Lung (tissue), 12 donors: Measurements from ENCODE around the gene NCOA1. TPM values are rescaled to one million over a fixed set of nuclear protein-coding genes. Genes with fewer than 3 reads are reported as not detected.
"Not testable (repeated sequence)": the region's sequence is repeated elsewhere in the genome, so short reads cannot be mapped to it uniquely, and the experiment has no call there.

Experiments used
- ATAC-seq: fragments of 200-7000 bp; cut with Tn5 transposase; one replicate; pipeline ENCODE4 v1.9.1; 2020; ENCODE audit warnings: moderate number of reproducible peaks; ENCODE audit not compliant: insufficient read depth, low FRiP score
- DNase-seq, 3 donors: peaks; one replicate each; pipeline ENCODE4 v3.0.0-alpha.2; 2013 to 2017
- H3K27ac ChIP-seq, 2 donors: one replicate each; pipeline ENCODE4 v1.5.1; 2013; ENCODE audit warnings: mild to moderate bottlenecking in 2 of 2, moderate library complexity in 2 of 2, control low read depth in 1 of 2, inconsistent platforms in 1 of 2, low read depth in 1 of 2, low read length in 1 of 2
- H3K27me3 ChIP-seq, 3 donors: one replicate each; pipeline ENCODE4 v1.5.1; 2013; ENCODE audit warnings: low read length in 2 of 3; ENCODE audit not compliant: control insufficient read depth in 3 of 3, insufficient read depth in 3 of 3
- H3K36me3 ChIP-seq, 4 donors: one replicate each; pipeline ENCODE4 v1.5.1; 2013; ENCODE audit warnings: low read length in 4 of 4, mild to moderate bottlenecking in 1 of 4, moderate library complexity in 1 of 4; ENCODE audit not compliant: control insufficient read depth in 4 of 4, insufficient read depth in 4 of 4
- H3K4me1 ChIP-seq, 5 donors: one replicate each; pipeline ENCODE4 v1.5.1; 2013; ENCODE audit warnings: low read length in 5 of 5, mild to moderate bottlenecking in 2 of 5, moderate library complexity in 1 of 5; ENCODE audit not compliant: control insufficient read depth in 5 of 5, insufficient read depth in 5 of 5
- H3K4me3 ChIP-seq: one replicate; pipeline ENCODE4 v1.5.1; 2013; ENCODE audit warnings: mild to moderate bottlenecking, control low read depth, moderate library complexity
- H3K9ac ChIP-seq, 2 donors: one replicate each; pipeline ENCODE4 v1.5.1; 2013; ENCODE audit warnings: low read length in 2 of 2, control low read depth in 1 of 2; ENCODE audit not compliant: insufficient read depth in 1 of 2
- H3K9me3 ChIP-seq, 4 donors: one replicate each; pipeline ENCODE4 v1.5.1; 2013; ENCODE audit warnings: low read length in 3 of 4, mild to moderate bottlenecking in 1 of 4, moderate library complexity in 1 of 4; ENCODE audit not compliant: control insufficient read depth in 4 of 4, insufficient read depth in 3 of 4
- WGBS, 2 donors: extraction: QIAGEN DNeasy Blood & Tissue Kit; methylation state at CpG; one replicate each; pipeline ENCODE4 v1.1.7; 2013; 5-methylcytosine and 5-hydroxymethylcytosine counted together
- polyA plus RNA-seq, 2 donors: library from polyadenylated mRNA; stranded (reverse); fragments of 200-250 nt; gene quantifications; one replicate each; pipeline ENCODE4 v1.2.1, GENCODE V29; 2013
- total RNA-seq, 2 donors: library from RNA; depleted of rRNA in 1 of 2; stranded (reverse); fragments of >200 nt in 1 of 2; gene quantifications; one replicate each; pipeline ENCODE4 v1.2.1, GENCODE V29; 2014 to 2021
- TF ChIP-seq, protein P1 (sequence below): IDR thresholded peaks from 2 replicates; pipeline ENCODE4 v1.5.1; 2012; ENCODE audit warnings: mild to moderate bottlenecking; ENCODE audit errors: control extremely low read depth, extremely low read depth
- donor health status: control.
- donor health status: control.
- donor health status: Bipolar disorder and iron deficiency.
- donor health status: healthy.
- donor health status: DM: yes; HTN: yes; CAD: no.

Gene NCOA1
- total and polyA plus RNA-seq, 4 donors: 8.3 to 123 (median 27.3) TPM

DNA sequence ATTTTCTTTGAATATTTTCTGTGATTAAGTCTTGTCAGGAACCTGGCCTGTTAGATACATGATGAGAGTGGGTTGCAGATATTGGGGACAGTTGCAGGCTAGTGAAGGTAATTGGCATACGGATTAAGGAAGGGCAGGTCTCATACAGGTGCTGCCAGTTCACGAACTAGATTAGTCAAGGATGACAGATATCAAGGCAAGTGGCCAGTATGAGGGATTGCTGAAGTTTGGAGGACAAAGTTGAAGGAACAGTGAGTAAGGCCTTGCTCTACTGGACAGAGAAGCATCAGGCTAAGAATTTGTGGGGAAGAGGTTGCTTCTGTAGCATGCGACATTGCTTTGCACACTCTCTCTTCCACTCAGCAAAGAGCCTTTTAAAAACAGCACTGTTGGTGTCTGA, 12.8 kb upstream of the NCOA1 start:
- Histone ChIP-seq H3K27ac (no peak overlapping the region), H3K9me3 (no peaks in the 10 kb centered on the region), H3K36me3 (no peaks in the 10 kb centered on the region), H3K27me3 (no peaks in the 10 kb centered on the region), H3K4me1 (peaks cover 0 to 6% (median 2%) of the 10 kb centered on the region in 5 donors), H3K9ac (no peak overlapping the region), H3K4me3 (no peak overlapping the region)
- no peak for DNase-seq
- 92 to 94% methylated on average over 3 of the region's 3 CpGs for WGBS, 2 donors
- TF ChIP-seq, protein P1, sequence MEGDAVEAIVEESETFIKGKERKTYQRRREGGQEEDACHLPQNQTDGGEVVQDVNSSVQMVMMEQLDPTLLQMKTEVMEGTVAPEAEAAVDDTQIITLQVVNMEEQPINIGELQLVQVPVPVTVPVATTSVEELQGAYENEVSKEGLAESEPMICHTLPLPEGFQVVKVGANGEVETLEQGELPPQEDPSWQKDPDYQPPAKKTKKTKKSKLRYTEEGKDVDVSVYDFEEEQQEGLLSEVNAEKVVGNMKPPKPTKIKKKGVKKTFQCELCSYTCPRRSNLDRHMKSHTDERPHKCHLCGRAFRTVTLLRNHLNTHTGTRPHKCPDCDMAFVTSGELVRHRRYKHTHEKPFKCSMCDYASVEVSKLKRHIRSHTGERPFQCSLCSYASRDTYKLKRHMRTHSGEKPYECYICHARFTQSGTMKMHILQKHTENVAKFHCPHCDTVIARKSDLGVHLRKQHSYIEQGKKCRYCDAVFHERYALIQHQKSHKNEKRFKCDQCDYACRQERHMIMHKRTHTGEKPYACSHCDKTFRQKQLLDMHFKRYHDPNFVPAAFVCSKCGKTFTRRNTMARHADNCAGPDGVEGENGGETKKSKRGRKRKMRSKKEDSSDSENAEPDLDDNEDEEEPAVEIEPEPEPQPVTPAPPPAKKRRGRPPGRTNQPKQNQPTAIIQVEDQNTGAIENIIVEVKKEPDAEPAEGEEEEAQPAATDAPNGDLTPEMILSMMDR: no peak
- ATAC-seq: no peak

DNA sequence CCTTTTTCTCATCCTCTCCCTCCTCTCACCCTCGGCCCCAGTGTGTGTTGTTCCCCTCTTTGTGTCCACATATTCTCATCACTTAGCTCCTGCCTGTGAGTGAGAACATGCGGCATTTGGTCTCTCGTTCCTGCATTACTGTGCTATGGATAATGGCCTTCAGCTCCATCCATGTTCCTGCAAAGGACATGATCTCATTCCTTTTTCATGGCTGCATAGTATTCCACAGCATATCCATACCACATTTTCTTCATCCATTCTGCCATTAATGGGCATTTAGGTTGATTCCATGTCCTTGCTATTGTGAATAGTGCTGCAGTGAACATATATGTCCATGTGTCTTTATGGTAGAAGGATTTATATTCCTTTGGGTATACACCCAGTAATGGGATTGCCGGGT, 10.8 kb upstream of the NCOA1 start:
- Histone ChIP-seq H3K9me3 (no peaks in the 10 kb centered on the region), H3K4me3 (no peak overlapping the region), H3K9ac (no peak overlapping the region), H3K27ac (no peak overlapping the region), H3K27me3 (no peaks in the 10 kb centered on the region), H3K4me1 (peaks cover 0 to 6% (median 2%) of the 10 kb centered on the region in 5 donors), H3K36me3 (no peaks in the 10 kb centered on the region)
- 92 to 95% methylated on average over 4 of the region's 4 CpGs for WGBS, 2 donors
- DNase-seq (no peak), ATAC-seq (no peak)
- TF ChIP-seq, protein P1: no peak

DNA sequence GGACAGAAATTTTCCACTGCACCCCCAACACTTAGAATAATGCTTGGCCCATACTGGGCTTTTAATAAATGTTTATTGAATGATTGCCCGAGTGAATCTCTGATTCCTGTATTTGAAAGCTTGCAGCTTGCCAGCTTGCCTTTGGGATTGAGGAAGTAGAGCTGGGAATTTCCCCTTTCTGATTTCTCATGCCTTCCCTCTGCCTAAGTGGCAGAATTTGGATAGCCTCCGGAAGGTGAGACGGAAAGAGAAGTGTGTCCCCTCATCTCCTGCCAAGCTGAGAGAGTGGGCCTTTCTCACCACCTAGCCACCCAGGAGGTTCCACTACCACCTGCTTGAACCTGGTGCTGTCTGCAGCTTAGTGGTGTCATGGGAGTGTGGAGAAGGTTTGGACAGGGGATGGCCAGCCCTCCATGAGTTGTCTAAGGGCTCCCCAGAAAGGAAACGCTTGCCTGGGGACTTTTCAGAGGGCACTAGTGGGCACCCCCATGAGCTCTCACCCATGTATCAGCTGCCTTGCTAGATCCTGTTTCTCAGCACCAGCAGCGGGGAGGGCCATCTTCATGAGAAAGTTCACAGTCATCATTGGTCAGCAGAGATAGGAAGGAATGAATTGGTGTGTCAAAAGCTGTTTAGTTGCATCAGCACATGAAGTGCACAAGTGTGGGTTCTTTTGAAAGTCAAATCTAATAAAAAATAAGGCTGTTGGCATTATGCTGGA, 8.6 kb upstream of the NCOA1 start:
- Histone ChIP-seq H3K4me1 (peaks cover 0 to 6% (median 2%) of the 10 kb centered on the region in 5 donors), H3K36me3 (no peaks in the 10 kb centered on the region), H3K4me3 (no peak overlapping the region), H3K27ac (peak overlapping the region in 1 of 2 donors; percentile 37), H3K27me3 (no peaks in the 10 kb centered on the region), H3K9ac (no peak overlapping the region), H3K9me3 (no peaks in the 10 kb centered on the region)
- DNase-seq: peak in 2 of 3 donors; percentile 36 to 45
- TF ChIP-seq, protein P1: no peak
- ATAC-seq: peak; percentile 76
- WGBS, 2 donors: 34 to 35% methylated on average over 5 of the region's 5 CpGs

DNA sequence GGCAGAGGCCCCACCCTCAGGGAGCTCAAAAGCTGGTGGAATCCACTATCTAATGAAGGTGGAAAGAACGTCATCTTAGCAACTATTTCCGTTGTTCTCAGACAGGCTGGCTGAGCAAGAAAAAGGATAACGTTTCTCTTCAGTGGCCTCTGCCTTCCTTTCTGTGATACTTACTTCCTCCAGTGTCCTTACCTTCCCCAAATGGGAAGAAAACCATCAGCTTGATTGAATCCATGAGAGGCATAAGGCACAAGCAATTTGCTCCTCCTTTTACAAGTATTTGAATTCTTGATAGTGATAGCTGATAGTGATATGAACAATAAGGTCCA, 8.1 kb upstream of the NCOA1 start:
- H3K9me3 ChIP-seq: no peaks in the 10 kb centered on the region
- no peak overlapping the region for H3K4me3 ChIP-seq
- peaks cover 0 to 6% (median 2%) of the 10 kb centered on the region in 5 donors for H3K4me1 ChIP-seq
- no peak for ATAC-seq
- 30 to 56% methylated on average over 3 of the region's 3 CpGs for WGBS, 2 donors
- TF ChIP-seq, protein P1: no peak
- no peaks in the 10 kb centered on the region for H3K27me3 ChIP-seq
- no peak for DNase-seq
- no peaks in the 10 kb centered on the region for H3K36me3 ChIP-seq
- H3K27ac ChIP-seq: no peak overlapping the region
- H3K9ac ChIP-seq: no peak overlapping the region

DNA sequence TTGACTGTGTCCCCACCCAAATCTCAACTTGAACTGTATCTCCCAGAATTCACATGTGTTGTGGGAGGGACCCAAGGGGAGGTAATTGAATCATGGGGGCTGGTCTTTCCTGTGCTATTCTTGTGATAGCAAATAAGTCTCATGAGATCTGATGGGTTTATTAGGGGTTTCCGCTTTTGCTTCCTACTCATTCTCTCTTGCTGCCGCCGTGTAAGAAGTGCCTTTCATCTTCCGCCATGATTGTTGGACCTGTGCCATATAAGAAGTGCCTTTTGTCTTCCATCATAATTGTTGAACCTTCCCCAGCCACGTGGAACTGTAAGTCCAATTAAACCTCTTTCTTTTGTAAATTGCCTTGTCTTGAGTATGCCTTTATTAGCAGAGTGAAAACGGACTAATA, 6.4 kb upstream of the NCOA1 start:
- H3K36me3 ChIP-seq, H3K4me3 ChIP-seq, H3K9ac ChIP-seq, ATAC-seq, DNase-seq, H3K9me3 ChIP-seq, H3K27me3 ChIP-seq, H3K27ac ChIP-seq, H3K4me1 ChIP-seq: not testable (repeated sequence)
- WGBS, 2 donors: 94 to 95% methylated on average over 6 of the region's 6 CpGs
